Rectal smooth muscle tissue (tissue), 1 donor: Measurements from ENCODE around the gene SYMPK.

ENCODE experiments used
- H3K27ac ChIP-seq: one replicate; pipeline ENCODE4 v1.7.0; 2013; ENCODE audit warnings: low read depth, low read length, inconsistent platforms
- H3K27me3 ChIP-seq: one replicate; pipeline ENCODE4 v1.7.0; 2013; ENCODE audit warnings: low read length; ENCODE audit not compliant: control insufficient read depth, insufficient read depth
- H3K36me3 ChIP-seq: one replicate; pipeline ENCODE4 v1.7.0; 2013; ENCODE audit warnings: low read length; ENCODE audit not compliant: control insufficient read depth, insufficient read depth
- H3K4me1 ChIP-seq: one replicate; pipeline ENCODE4 v1.7.0; 2013; ENCODE audit warnings: low read length; ENCODE audit not compliant: control insufficient read depth, insufficient read depth
- H3K4me3 ChIP-seq: one replicate; pipeline ENCODE4 v1.7.0; 2013; ENCODE audit warnings: low read length
- H3K9ac ChIP-seq: one replicate; pipeline ENCODE4 v1.7.0; 2013; ENCODE audit warnings: low read length

The SYMPK gene

DNA sequence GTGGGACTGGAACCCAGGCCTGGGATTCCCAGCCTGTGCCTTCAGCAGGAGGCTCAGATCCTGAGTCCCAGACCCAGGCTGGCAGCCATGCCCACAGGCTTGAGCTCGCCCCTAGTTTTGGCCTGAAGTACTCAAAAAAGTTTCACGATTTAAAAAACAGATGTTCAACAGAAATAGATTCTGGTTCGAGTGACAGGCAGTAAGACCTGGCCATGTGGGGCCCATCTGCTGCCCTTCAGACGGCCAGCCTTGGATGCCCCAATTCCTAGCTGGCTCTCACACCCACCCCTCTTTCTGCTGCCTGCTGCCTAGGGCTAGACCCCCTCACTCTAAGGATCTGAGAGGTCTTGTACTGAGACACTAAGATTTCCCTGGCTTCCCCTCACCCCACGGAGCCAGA, 77.8 kb downstream of the SYMPK start:
- Histone ChIP-seq H3K36me3 (peaks cover 26% of the 10 kb centered on the region), H3K27me3 (no peaks in the 10 kb centered on the region), H3K9ac (no peak overlapping the region), H3K4me1 (peaks cover 27% of the 10 kb centered on the region), H3K4me3 (no peak overlapping the region), H3K27ac (peak overlapping the region; percentile 94)

DNA sequence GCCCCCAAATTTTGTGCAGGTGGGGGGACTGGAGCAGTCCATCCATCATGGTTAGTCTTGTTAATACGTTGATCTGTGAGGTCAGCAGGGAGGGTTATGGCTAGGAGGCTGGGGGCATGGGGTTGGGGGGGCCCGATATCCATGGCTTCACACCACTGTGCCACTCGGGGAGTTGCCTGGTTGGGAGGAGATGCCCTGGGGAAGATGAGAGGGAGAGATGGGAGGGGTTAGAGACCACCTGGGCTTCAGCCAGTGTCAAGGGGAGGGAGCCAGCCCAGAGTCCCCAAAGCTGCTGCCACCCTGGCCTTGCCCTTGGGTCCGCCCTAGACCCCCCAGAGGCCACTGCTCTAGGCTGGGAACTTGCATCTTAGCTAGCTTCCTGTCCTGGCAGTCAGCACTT, 78.9 kb downstream of the SYMPK start:
- Histone ChIP-seq H3K27ac (peak overlapping the region; percentile 94), H3K27me3 (no peaks in the 10 kb centered on the region), H3K4me1 (peaks cover 32% of the 10 kb centered on the region), H3K9ac (no peak overlapping the region), H3K36me3 (peaks cover 22% of the 10 kb centered on the region), H3K4me3 (no peak overlapping the region)

DNA sequence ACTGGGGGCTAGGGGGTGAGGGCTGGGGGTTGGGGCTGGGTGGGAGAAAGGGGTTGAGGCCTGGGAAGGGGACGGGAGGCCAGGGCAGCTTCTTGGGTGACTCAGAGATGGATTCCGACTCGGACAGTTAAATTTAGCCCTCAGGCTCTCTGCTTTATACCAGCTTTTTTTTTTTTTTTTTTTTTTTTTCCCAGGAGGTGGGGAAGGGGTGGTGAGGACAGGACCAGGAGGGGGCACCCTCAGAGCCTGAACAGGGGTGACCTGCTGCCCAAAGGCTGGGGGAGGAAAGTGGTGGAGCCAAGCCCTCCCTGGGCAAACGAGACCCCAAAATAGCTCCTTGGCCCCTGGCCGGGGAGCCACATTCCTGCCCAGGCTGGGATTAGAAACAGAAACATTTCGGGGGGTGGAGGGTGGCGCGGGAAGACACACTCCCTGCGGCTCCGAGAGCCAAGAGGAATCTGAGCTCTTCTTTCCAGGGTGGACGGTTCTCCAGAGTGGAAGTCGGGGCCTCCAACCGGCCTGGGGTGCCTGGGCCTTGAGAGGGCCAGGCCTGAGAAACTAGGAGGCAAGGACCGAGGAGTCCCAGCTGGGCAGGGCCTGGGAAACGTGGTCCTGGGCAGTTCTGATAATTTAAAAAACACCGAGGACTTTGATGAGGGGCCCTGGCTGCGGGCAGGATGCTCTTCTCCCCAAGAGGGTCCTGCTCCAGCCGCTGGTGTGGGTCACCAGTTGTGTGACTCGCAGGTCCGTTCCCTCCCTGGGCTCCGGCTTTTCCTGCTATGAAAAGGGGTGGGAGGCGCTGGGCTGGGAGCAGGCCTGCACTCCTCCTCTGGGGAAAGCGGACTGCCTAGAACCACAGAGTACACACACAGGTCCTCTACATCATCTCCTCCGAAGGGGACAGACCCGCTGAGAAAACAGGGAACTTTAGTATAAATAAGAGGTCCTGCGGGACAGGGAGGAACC, 79.8 kb downstream of the SYMPK start:
- H3K4me1 ChIP-seq: peaks cover 32% of the 10 kb centered on the region
- H3K27ac ChIP-seq: peak overlapping the region; percentile 94
- peak overlapping the region; percentile 61 for H3K4me3 ChIP-seq

DNA sequence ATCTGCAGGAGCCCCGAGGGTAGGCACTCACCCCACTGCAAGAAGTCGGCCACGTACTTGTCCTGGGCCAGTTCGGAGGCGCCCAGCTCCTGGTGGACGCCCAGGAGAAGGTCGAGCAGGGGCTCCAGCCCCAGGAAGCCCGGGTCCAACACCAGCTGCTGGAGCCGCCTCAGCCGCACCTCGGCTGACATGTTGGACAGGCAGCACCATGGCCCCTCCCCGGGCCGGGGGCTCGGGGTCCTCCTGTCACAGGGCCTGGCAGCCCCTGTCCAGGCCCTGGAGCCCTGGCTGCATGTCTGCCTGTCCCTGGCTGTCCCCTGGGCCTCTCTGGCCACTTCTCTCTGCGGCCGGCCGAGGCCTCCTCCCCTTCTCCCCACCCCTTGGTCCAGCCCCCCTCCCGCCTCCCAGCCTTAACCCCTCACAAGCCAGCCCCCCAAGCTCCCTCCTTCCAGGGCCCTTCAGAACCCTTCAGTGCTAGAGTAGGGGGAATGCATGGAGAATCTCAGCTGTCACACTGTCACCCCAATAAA, 80.7 kb downstream of the SYMPK start, which contains the start of gene DMPK:
Gene DMPK, minus strand, starts transcription at position 329 of the 530 bp plus-strand sequence. Its CDS starts 138 bp downstream, at position 191.
- Histone ChIP-seq H3K36me3 (peaks cover 22% of the 10 kb centered on the region), H3K27me3 (no peaks in the 10 kb centered on the region), H3K9ac (peak within 1 kb of the TSS; percentile 40), H3K4me3 (peak within 1 kb of the TSS; percentile 84), H3K27ac (peak within 1 kb of the TSS; percentile 94), H3K4me1 (peaks cover 32% of the 10 kb centered on the region)

More for the DNA sequence above, 79.8 kb downstream of the SYMPK start:
- H3K36me3 ChIP-seq: peaks cover 16% of the 10 kb centered on the region
- no peaks in the 10 kb centered on the region for H3K27me3 ChIP-seq
- no peak overlapping the region for H3K9ac ChIP-seq

DNA sequence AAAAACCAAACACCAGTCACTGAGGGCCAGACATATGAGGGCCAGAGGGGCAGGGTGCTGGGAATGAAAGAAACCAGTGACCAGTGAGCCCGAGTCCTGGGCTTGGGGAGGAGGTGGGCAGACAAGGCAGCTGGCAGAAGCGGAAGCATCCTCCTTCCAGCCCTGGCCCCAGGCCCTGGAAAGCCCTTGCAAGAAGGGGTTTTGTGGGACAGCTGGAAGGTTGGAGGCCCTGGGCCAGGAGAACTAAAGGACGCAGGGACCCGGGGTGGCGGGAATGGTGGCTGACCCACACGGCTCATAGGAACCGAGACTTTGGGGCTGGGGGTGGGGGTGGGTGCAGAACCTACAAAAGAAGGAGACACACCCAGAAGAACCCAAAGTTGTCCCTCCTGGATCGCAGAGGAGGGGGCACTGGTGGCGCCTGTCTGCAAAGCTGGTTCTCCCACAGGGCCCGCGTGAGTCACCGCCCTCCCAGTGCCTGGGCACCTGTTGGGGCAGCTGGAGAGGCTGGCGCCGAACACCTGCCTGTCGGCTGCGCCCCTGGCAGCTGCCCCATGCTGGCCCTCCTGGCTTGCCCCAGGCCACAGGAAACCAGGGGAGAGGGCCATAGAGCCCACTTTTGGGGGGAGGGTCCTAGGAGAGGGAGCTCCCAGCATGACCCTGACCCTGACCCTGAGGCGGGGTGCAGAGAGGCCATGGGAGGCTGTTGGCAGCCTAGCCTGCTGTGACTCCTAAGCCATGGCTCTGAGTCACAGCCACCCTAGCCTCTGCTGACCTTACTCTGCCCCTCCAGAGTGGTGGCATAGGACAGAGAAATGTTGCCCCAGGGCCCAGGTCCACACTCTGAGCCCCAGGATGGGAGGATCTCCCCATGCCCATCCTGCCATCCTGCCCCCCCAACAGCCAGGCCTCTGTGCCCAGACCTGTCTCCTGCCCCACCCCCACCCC, 81.5 kb downstream of the SYMPK start:
- H3K9ac ChIP-seq: peak overlapping the region; percentile 40
- peak overlapping the region; percentile 84 for H3K4me3 ChIP-seq
- H3K27ac ChIP-seq: peak overlapping the region; percentile 94
- peaks cover 22% of the 10 kb centered on the region for H3K36me3 ChIP-seq
- peaks cover 32% of the 10 kb centered on the region for H3K4me1 ChIP-seq
- no peaks in the 10 kb centered on the region for H3K27me3 ChIP-seq

DNA sequence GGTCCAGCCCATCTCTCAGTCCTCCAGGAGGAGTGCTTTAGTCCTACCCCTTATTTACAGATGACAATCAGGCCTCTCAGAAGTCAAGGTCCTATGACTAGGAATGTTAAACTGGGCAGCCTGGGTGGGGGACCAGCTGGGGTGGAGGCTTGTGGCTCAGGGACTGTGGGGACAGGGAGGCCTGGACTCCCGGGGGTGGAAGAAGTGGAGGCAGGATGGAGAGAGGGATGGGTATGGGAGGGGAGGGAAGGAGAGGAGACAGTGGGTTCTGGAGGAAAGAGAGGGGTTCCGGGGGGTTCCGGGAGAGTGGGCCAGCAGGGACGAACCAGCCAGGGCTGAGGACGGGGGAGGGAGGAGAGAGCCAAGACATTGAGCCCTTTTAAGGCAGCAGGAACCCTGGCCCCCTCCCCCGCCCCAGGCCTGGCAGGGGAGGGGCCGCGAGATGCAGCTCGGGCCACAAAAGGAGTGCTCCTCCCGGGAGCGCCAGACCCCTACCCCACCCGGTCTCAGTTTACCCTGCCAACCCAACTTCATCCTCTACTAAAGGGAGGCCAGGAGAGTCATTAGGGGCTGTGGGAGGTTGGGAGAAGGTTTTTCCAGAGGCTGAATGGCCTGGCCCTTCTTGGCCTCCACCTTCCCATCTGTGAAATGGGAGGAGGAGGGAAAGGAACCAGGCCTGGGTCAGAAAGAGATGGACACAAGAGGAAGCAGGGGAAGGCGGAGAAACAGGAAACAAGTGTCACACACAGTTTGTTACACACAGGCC, 82.3 kb downstream of the SYMPK start:
- Histone ChIP-seq H3K4me1 (peaks cover 32% of the 10 kb centered on the region), H3K36me3 (peaks cover 18% of the 10 kb centered on the region), H3K4me3 (peak overlapping the region; percentile 84), H3K27me3 (no peaks in the 10 kb centered on the region), H3K9ac (peak overlapping the region; percentile 32), H3K27ac (peak overlapping the region; percentile 94)

DNA sequence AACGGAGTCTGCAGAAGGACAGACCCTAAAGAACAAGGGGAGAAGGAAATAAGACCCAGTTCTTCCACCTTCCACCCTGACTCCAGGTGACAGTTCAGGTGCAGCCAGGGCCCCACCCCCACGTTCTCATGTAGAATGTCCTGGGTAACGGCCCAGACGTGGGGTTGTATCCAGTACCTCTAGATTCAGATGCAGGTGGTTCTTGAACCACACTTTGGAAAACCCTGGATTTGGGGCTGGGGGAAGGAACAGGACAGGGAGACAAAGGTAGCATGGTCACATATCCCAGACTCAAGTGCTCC, 82.8 kb downstream of the SYMPK start:
- Histone ChIP-seq H3K36me3 (peaks cover 14% of the 10 kb centered on the region), H3K27ac (peak overlapping the region; percentile 94), H3K4me1 (peaks cover 31% of the 10 kb centered on the region), H3K9ac (no peak overlapping the region), H3K27me3 (no peaks in the 10 kb centered on the region), H3K4me3 (peak overlapping the region; percentile 84)

DNA sequence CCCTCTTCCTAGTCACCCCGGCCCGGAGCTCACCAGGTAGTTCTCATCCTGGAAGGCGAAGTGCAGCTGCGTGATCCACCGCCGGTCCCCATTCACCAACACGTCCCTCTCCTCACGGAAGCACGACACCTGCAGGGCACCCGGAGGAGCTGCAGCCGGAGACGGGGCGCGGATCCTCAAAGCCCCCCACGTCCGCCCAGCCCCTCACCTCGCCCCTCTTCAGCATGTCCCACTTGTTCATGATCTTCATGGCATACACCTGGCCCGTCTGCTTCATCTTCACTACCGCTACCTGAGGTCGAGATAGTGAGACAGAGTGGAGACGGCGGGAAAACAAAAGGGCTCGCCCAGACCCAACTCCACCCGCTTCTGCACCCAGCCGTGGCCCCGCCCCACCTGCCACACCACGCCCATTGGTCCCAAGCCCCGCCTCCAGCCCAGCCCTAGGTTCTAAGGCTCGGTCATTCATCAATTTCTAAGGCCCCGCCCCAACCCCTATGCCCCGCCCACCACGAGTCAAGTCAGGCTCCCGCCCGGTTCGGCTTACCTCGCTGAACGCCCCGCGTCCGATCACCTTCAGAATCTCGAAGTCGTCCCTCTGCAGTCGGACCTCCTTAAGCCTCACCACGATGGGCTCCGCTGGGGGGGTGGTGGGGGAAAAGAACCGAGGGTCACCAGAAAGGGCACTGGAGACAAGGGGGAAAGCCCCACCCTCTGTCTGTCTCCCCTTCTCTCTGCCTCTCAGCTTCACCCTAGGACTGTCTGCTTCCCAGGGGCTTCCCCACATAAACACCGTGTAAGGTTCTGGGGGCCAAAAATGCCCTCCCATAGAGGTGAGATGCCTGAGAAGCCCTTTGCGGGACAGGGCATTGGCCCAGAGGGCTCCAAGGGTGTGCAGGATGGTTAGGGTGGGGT, 83.5 kb downstream of the SYMPK start:
- no peaks in the 10 kb centered on the region for H3K27me3 ChIP-seq

DNA sequence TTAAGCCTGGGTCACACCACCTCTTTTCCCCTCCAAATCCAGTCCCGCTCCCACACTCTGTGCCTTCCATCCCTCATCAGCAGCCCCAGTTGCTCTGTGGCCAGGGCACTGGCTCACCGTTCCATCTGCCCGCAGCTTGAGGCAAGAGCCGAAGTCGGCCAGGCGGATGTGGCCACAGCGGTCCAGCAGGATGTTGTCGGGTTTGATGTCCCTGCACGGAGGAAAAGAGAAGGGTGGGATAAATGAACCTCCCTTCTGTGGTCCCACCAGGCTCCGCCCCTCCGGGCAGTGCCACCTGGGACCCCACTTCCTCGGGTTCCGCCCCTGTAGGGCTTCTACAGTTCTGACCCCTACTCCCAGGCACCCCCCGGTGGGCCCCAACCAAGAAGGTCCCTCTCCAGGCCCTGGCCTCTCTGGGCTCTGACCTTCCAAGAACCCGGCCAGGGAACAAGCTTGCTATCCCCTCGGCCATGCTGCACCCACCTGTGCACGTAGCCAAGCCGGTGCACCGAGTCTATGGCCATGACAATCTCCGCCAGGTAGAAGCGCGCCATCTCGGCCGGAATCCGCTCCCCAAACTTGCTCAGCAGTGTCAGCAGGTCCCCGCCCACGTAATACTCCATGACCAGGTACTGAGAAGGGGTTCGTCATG, 84.8 kb downstream of the SYMPK start:
- peaks cover 13% of the 10 kb centered on the region for H3K36me3 ChIP-seq
- H3K4me1 ChIP-seq: peaks cover 12% of the 10 kb centered on the region
- no peak overlapping the region for H3K9ac ChIP-seq
- H3K27ac ChIP-seq: peak overlapping the region; percentile 22
- no peaks in the 10 kb centered on the region for H3K27me3 ChIP-seq
- no peak overlapping the region for H3K4me3 ChIP-seq

More for the DNA sequence above, 83.5 kb downstream of the SYMPK start:
- no peak overlapping the region for H3K9ac ChIP-seq
- H3K4me1 ChIP-seq: peaks cover 25% of the 10 kb centered on the region
- peak overlapping the region; percentile 84 for H3K4me3 ChIP-seq
- peak overlapping the region; percentile 94 for H3K27ac ChIP-seq
- peaks cover 13% of the 10 kb centered on the region for H3K36me3 ChIP-seq

DNA sequence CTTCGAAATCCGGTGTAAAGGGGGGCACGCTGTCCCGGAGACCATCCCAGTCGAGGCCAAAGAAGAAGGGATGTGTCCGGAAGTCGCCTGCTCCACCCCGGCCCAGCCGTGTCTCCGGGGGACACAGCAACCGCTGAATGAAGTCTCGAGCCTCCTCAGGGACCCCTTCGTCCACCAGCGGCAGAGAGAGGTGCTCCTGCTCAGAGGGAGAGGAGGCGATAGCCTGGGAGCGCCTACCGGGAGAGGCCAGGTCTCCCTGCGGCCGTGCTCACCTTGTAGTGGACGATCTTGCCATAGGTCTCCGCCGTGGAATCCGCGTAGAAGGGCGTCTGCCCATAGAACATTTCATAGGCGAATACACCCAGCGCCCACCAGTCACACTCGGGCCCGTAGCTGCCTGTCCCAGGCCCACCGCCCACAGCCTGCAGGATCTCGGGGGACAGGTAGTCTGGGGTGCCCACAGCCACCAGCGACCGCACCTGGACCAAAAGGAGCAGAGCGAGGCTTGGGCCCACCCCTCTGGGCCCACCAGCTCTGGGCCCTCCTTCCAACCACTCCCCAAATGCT, 85.5 kb downstream of the SYMPK start:
- peaks cover 9% of the 10 kb centered on the region for H3K4me1 ChIP-seq
- peaks cover 13% of the 10 kb centered on the region for H3K36me3 ChIP-seq
- H3K27me3 ChIP-seq: no peaks in the 10 kb centered on the region

More for the DNA sequence above, 85.5 kb downstream of the SYMPK start:
- H3K9ac ChIP-seq: no peak overlapping the region
- H3K4me3 ChIP-seq: no peak overlapping the region
- H3K27ac ChIP-seq: no peak overlapping the region
